A549 treated with Hydrocortisone at 1 μM for 4 hours (cell line): ENCODE results near the gene PGM2. TPM values are rescaled to one million over a fixed set of nuclear protein-coding genes. Genes with fewer than 3 reads are reported as not detected.

Source experiments
- total RNA-seq: library from RNA; stranded (reverse); fragments of 200-300 nt; extraction: Qiagen RNA extraction; gene quantifications from 5 replicates; pipeline ENCODE4 v1.2.3, GENCODE V29; 2022

Gene PGM2
- total RNA-seq = 14.9 to 17.7 TPM (median 17.2 TPM) in 5 replicates

GRCh38 chr4:37826295-37827029 lies at the start of gene PGM2:
Gene PGM2, plus strand, starts transcription at chr4:37826686. Its CDS starts 47 bp downstream, at chr4:37826733.

GRCh38 chr4:37890801-37891259 lies 64.3 kb downstream of the PGM2 start, which contains the start of gene TBC1D1:
Gene TBC1D1, plus strand, starts transcription at chr4:37891084. Its CDS starts 11,012 bp downstream, at chr4:37902096.

Other genes starting within 250 kb of the PGM2 start
- gene RELL1, start 140.3 kb upstream of the PGM2 start, total RNA-seq = 5.1 to 10.4 TPM (median 5.9 TPM) in 5 replicates
- gene TBC1D1, start 64.4 kb downstream of the PGM2 start, total RNA-seq = 22.8 to 30.0 TPM (median 23.9 TPM) in 5 replicates
- not detected in 5 replicates for gene PTTG2, start 133.7 kb downstream of the PGM2 start, total RNA-seq